T-cell (primary cell): ENCODE results near the gene FOXP1. TPM values are rescaled to one million over a fixed set of nuclear protein-coding genes. Genes with fewer than 3 reads are reported as not detected.

Source experiments
- ATAC-seq, 4 experiments: fragments of 200-7000 bp in 3 of 4; fragments of 150-1000 bp in 1 of 4; cut with Tn5 transposase; replicated peaks in 1 of 4; 1 replicate in 3 of 4; 2 replicates in 1 of 4; pipeline ENCODE4 v1.10.0; 2021; ENCODE audit warnings: moderate library complexity in 3 of 4, mild to moderate bottlenecking in 2 of 4, moderate number of reproducible peaks in 1 of 4
- CTCF ChIA-PET, 2 donors: fragments of 300-600 bp; sonication (Branson Sonifier 250); formaldehyde crosslinking; loops; one replicate each; lab custom pipeline; 2022; ENCODE audit warnings: antibody characterized with exemption in 2 of 2; lab: Charles Lee
- POLR2A ChIA-PET, 2 donors: fragments of 300-600 bp; sonication (Branson Sonifier 250); formaldehyde crosslinking; loops; one replicate each; lab custom pipeline; 2022; ENCODE audit warnings: antibody characterized with exemption in 2 of 2; lab: Charles Lee
- DNase-seq, 35 experiments: peaks; one replicate each; pipeline versions ENCODE4 v3.0.0 to v3.0.0-alpha.2; 2013 to 2023
- H3K27ac ChIP-seq: one replicate; pipeline ENCODE4 v1.5.1; 2013; ENCODE audit warnings: low read length
- H3K27me3 ChIP-seq, 2 experiments: replicated peaks in 1 of 2; 1 replicate in 1 of 2; 2 replicates in 1 of 2; pipeline versions ENCODE4 v1.6.1 to v1.7.0; 2013; ENCODE audit warnings: low read length in 1 of 2, mixed read lengths in 1 of 2; ENCODE audit not compliant: control insufficient read depth in 2 of 2, insufficient read depth in 2 of 2; ENCODE audit errors: extremely low read depth in 1 of 2
- H3K36me3 ChIP-seq, 2 donors: 1 replicate in 1 of 2; 2 replicates in 1 of 2; pipeline versions ENCODE4 v1.6.1 to v1.7.0; 2013; ENCODE audit warnings: low read length in 1 of 2; ENCODE audit not compliant: control insufficient read depth in 2 of 2, insufficient read depth in 1 of 2; ENCODE audit errors: extremely low read depth in 1 of 2
- H3K4me1 ChIP-seq, 2 experiments: 1 replicate in 1 of 2; 2 replicates in 1 of 2; pipeline versions ENCODE4 v1.6.1 to v1.7.0; 2013; ENCODE audit warnings: low read length in 2 of 2, mixed read lengths in 1 of 2; ENCODE audit not compliant: insufficient read depth in 2 of 2, control insufficient read depth in 1 of 2; ENCODE audit errors: extremely low read depth in 1 of 2
- H3K4me3 ChIP-seq, 2 donors: 1 replicate in 1 of 2; 2 replicates in 1 of 2; pipeline versions ENCODE4 v1.5.1 to v1.7.0; 2013; ENCODE audit warnings: mild to moderate bottlenecking in 2 of 2, low read length in 1 of 2, moderate library complexity in 1 of 2; ENCODE audit not compliant: control insufficient read depth in 1 of 2; ENCODE audit errors: extremely low read depth in 1 of 2
- H3K9me3 ChIP-seq: 2 replicates; pipeline ENCODE4 v1.7.0; 2013
- H3K27ac Mint-ChIP-seq, 2 donors: one replicate each; pipeline ENCODE4 v1.8.0; 2020 to 2021; ENCODE audit warnings: mild to moderate bottlenecking in 2 of 2, mixed read lengths in 2 of 2
- H3K27me3 Mint-ChIP-seq, 2 donors: one replicate each; pipeline ENCODE4 v1.8.0; 2021 to 2022; ENCODE audit warnings: mixed read lengths in 2 of 2
- H3K36me3 Mint-ChIP-seq: one replicate; pipeline ENCODE4 v1.8.0; 2021; ENCODE audit warnings: mixed read lengths
- H3K4me1 Mint-ChIP-seq, 3 donors: one replicate each; pipeline ENCODE4 v1.8.0; 2020 to 2022; ENCODE audit warnings: mixed read lengths in 3 of 3, mild to moderate bottlenecking in 1 of 3
- H3K4me3 Mint-ChIP-seq, 3 donors: one replicate each; pipeline ENCODE4 v1.8.0; 2020 to 2022; ENCODE audit warnings: mild to moderate bottlenecking in 3 of 3, mixed read lengths in 3 of 3, moderate library complexity in 3 of 3
- H3K9me3 Mint-ChIP-seq, 3 donors: one replicate each; pipeline ENCODE4 v1.8.0; 2020 to 2022; ENCODE audit warnings: mixed read lengths in 3 of 3
- WGBS: methylation state at CpG from one replicate; pipeline ENCODE4 v1.1.5; 2013; ENCODE audit warnings: missing lambda C conversion rate; ENCODE audit not compliant: insufficient coverage; 5-methylcytosine and 5-hydroxymethylcytosine counted together
- total RNA-seq, 35 experiments: library from RNA in 6 of 35; stranded (reverse) in 6 of 35; fragments of 120-200 nt in 1 of 35; gene quantifications; one replicate each; pipeline versions ENCODE4 v1.2.1 to v1.2.4 and lab custom pipeline; 2013 to 2026

FOXP1 gene
- total RNA-seq, 5 donors from 2014 or later (not counting 1 experiment from before 2014, with no cell fraction given), result 258 to 586 (median 290) TPM

GRCh38 chr3:71172951-71173350 is 410.6 kb downstream of the FOXP1 start:
- no peaks in the 10 kb centered on the region for H3K27me3 ChIP-seq
- no peaks in the 10 kb centered on the region for H3K9me3 Mint-ChIP-seq
- CTCF ChIA-PET, result no interaction called here
- no peak overlapping the region for H3K27ac ChIP-seq
- ATAC-seq (no peak), DNase-seq (no peak)
- peaks cover 64% of the 10 kb centered on the region for H3K36me3 Mint-ChIP-seq
- peaks cover 39 to 67% (median 60%) of the 10 kb centered on the region in 3 donors for H3K4me1 Mint-ChIP-seq
- H3K9me3 ChIP-seq, result no peaks in the 10 kb centered on the region
- no peaks in the 10 kb centered on the region for H3K27me3 Mint-ChIP-seq
- 86% methylated on average over 1 of the region's 2 CpGs for WGBS
- H3K4me3 Mint-ChIP-seq, result no peak overlapping the region
- POLR2A ChIA-PET, result interaction anchor here in 1 of 2 donors (0.7 kb wide), 1 partner anchor 202 kb away, joined by 6 read pairs; no protein-coding TSS in a partner anchor
- H3K4me3 ChIP-seq, result no peak overlapping the region
- H3K4me1 ChIP-seq, result peaks cover 3% of the 10 kb centered on the region in 2 experiments
- H3K27ac Mint-ChIP-seq, result peak overlapping the region in 1 of 2 donors; percentile 69
- H3K36me3 ChIP-seq, result peaks cover 0 to 37% of the 10 kb centered on the region in 2 donors

- Histone ChIP-seq H3K27me3 (no peaks in the 10 kb centered on the region), H3K36me3 (peaks cover 1 to 38% of the 10 kb centered on the region in 2 donors), H3K27ac (no peak overlapping the region), H3K4me1 (peaks cover 3% of the 10 kb centered on the region in 2 experiments), H3K9me3 (no peaks in the 10 kb centered on the region), H3K4me3 (no peak overlapping the region)
- ATAC-seq, result no peak
- Mint-ChIP-seq H3K9me3 (no peaks in the 10 kb centered on the region), H3K4me3 (no peak overlapping the region), H3K27ac (no peak overlapping the region), H3K27me3 (no peaks in the 10 kb centered on the region), H3K4me1 (peaks cover 36 to 65% (median 57%) of the 10 kb centered on the region in 3 donors), H3K36me3 (peaks cover 62% of the 10 kb centered on the region)
- ChIA-PET POLR2A (no interaction called here), CTCF (no interaction called here)
- no CpG with 5 or more reads among the region's 3 CpGs for WGBS
- no peak for DNase-seq
These were observed 411.3 kb downstream of the FOXP1 start for GRCh38 chr3:71172189-71172588.

GRCh38 chr3:71171247-71171646 is 412.3 kb downstream of the FOXP1 start:
- Mint-ChIP-seq H3K4me1 (peaks cover 36 to 64% (median 58%) of the 10 kb centered on the region in 3 donors), H3K36me3 (peaks cover 68% of the 10 kb centered on the region), H3K27me3 (no peaks in the 10 kb centered on the region), H3K27ac (no peak overlapping the region), H3K9me3 (no peaks in the 10 kb centered on the region), H3K4me3 (no peak overlapping the region)
- WGBS, result 100% methylated on average over 5 of the region's 7 CpGs
- ChIA-PET CTCF (interaction anchor here in 1 of 2 donors (0.7 kb wide), 1 partner anchor 287 kb away, joined by 5 read pairs; no protein-coding TSS in a partner anchor), POLR2A (no interaction called here)
- Histone ChIP-seq H3K27ac (no peak overlapping the region), H3K36me3 (peaks cover 5 to 39% of the 10 kb centered on the region in 2 donors), H3K27me3 (no peaks in the 10 kb centered on the region), H3K4me1 (peaks cover 0 to 3% of the 10 kb centered on the region in 2 experiments), H3K9me3 (no peaks in the 10 kb centered on the region), H3K4me3 (no peak overlapping the region)
- DNase-seq (no peak), ATAC-seq (no peak)

- 97% methylated on average over 10 of the region's 11 CpGs for WGBS
- DNase-seq (no peak), ATAC-seq (no peak)
- ChIA-PET CTCF (interaction anchor here in 1 of 2 donors (0.5 kb wide), 1 partner anchor 1548 kb away, joined by 5 read pairs; no protein-coding TSS in a partner anchor), POLR2A (no interaction called here)
- Mint-ChIP-seq H3K27ac (peak overlapping the region in 1 of 2 donors; percentile 39), H3K4me3 (no peak overlapping the region), H3K36me3 (peaks cover 65% of the 10 kb centered on the region), H3K9me3 (no peaks in the 10 kb centered on the region), H3K27me3 (no peaks in the 10 kb centered on the region), H3K4me1 (peaks cover 26 to 68% (median 58%) of the 10 kb centered on the region in 3 donors)
- Histone ChIP-seq H3K27me3 (no peaks in the 10 kb centered on the region), H3K4me3 (no peak overlapping the region), H3K9me3 (no peaks in the 10 kb centered on the region), H3K36me3 (peaks cover 5 to 23% of the 10 kb centered on the region in 2 donors), H3K4me1 (peaks cover 0 to 3% of the 10 kb centered on the region in 2 experiments), H3K27ac (no peak overlapping the region)
These were observed 414.6 kb downstream of the FOXP1 start for GRCh38 chr3:71168880-71169411.

GRCh38 chr3:71168121-71168721 is 415.3 kb downstream of the FOXP1 start:
- ChIA-PET POLR2A (interaction anchor here in 1 of 2 donors (0.7 kb wide), 1 partner anchor 23 kb away, joined by 10 read pairs; no protein-coding TSS in a partner anchor), CTCF (no interaction called here)
- no peak for ATAC-seq
- no peak for DNase-seq
- WGBS, result no CpG with 5 or more reads among the region's 6 CpGs
- no peaks in the 10 kb centered on the region for H3K9me3 ChIP-seq
- Mint-ChIP-seq H3K4me1 (peaks cover 26 to 66% (median 58%) of the 10 kb centered on the region in 3 donors), H3K27ac (peak overlapping the region in 1 of 2 donors; percentile 39), H3K4me3 (no peak overlapping the region), H3K36me3 (peaks cover 65% of the 10 kb centered on the region), H3K27me3 (no peaks in the 10 kb centered on the region), H3K9me3 (no peaks in the 10 kb centered on the region)
- peaks cover 0 to 2% of the 10 kb centered on the region in 2 experiments for H3K4me1 ChIP-seq
- no peak overlapping the region for H3K27ac ChIP-seq
- H3K36me3 ChIP-seq, result peaks cover 5 to 21% of the 10 kb centered on the region in 2 donors
- H3K27me3 ChIP-seq, result no peaks in the 10 kb centered on the region
- no peak overlapping the region for H3K4me3 ChIP-seq

- peaks cover 40 to 73% (median 69%) of the 10 kb centered on the region in 3 donors for H3K4me1 Mint-ChIP-seq
- ATAC-seq (no peak), DNase-seq (no peak)
- H3K36me3 Mint-ChIP-seq, result peaks cover 68% of the 10 kb centered on the region
- no peaks in the 10 kb centered on the region for H3K27me3 Mint-ChIP-seq
- ChIA-PET CTCF (no interaction called here), POLR2A (interaction anchor here in 1 of 2 donors (0.6 kb wide), 1 partner anchor 11 kb away, joined by 3 read pairs; no protein-coding TSS in a partner anchor)
- no peaks in the 10 kb centered on the region for H3K9me3 ChIP-seq
- H3K4me3 Mint-ChIP-seq, result no peak overlapping the region
- peaks cover 5 to 15% of the 10 kb centered on the region in 2 donors for H3K36me3 ChIP-seq
- H3K27ac ChIP-seq, result no peak overlapping the region
- H3K4me1 ChIP-seq, result peaks cover 0 to 3% of the 10 kb centered on the region in 2 experiments
- H3K27ac Mint-ChIP-seq, result peak overlapping the region in 1 of 2 donors; percentile 2
- H3K27me3 ChIP-seq, result no peaks in the 10 kb centered on the region
- 90% methylated on average over 2 of the region's 10 CpGs for WGBS
- H3K9me3 Mint-ChIP-seq, result no peaks in the 10 kb centered on the region
- H3K4me3 ChIP-seq, result no peak overlapping the region
These were observed 416.9 kb downstream of the FOXP1 start for GRCh38 chr3:71166339-71167240.
